CD4-positive, alpha-beta T cell treated with Interleukin-6 for 4 hours (primary cell): ENCODE data around the gene SLC7A1.
A peak's percentile ranks its signal among the peaks of the same experiment; 100 is the strongest.

ENCODE experiments used
- DNase-seq: peaks from one replicate; pipeline ENCODE4 v3.0.0-alpha.2; 2020; ENCODE audit warnings: mixed read lengths

The SLC7A1 gene

DNA sequence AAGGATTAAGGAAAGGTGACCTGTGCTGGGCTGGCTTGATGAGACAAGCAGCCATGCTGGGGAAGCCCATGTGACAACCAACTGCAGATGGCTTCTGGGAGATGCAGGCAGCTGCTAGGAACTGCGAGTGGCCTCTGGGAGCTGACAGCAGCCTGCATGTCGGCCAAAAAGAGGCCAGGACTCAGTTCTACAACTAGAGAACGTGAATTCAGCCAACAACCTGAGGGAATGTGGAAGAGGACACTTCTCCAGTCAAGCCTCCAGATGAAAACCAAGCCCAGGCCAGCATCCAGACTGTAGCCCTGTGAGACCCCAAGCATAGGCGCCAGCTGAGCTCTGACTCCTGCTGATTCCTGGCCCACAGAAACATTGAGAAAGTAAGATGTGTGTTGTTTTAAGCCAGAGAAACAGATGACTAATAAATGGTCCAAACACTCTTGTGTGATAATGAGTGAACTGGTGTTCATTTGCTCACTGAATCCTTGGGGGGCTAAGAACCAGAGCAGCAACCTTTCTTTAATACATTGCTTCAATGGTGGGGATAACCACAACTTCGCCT, 45.0 kb downstream of the SLC7A1 start:
- DNase-seq = no peak

DNA sequence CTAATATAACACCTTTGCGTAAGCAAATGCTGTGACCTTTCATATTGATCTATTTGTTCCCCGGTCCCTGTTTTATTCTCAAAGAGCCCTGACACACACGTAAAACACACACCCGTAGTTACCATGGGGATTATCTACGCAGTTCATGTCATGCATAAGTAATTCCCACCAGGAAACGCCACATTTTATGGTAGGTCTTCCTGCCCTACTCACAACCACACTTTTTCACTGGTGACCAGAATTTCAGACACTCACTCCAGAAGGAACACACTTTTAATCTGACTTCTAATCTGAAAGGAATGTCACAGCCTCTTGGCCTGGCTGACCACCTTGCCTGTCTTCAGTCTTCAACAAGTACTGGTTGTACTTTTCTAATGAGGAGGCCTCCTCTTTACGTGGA, 46.8 kb downstream of the SLC7A1 start:
- no peak for DNase-seq

DNA sequence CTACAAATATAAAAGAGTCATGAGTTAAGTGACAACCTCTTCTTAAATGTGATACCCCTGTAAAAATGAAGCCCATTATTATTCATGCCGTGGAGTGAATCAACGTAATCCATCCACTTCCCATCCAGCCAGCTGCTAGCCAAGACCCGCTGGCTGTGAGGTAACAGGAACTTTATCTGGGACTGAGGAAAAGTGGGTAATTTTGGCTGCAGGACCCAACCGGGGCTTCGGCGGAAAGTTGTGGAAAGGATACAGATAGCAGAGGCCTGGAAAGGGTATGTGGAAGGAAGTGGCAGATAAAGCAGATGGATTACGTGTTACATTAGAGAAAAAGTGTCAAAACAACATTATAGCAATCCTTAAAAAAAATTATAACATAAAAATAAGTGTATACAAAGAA, 48.3 kb downstream of the SLC7A1 start:
- DNase-seq = no peak

DNA sequence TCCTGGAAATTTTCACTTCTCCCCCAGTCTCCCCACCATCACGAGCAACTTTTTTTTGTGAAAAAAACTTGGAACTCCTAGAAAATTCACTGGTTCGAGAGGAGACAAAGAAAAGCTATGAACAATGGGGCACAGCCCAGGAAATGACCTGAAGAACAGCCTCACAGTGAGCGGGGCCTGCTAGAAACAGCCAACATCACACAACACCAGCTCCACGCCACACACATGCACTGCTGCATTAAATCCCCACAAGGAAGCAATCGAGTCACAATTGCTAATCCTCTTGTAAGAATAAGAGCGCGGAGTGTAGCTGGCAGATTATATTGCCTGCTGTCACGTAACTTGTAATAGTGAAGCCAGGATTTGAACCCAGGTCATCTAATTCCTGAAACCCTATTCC, 48.8 kb downstream of the SLC7A1 start:
- no peak for DNase-seq

DNA sequence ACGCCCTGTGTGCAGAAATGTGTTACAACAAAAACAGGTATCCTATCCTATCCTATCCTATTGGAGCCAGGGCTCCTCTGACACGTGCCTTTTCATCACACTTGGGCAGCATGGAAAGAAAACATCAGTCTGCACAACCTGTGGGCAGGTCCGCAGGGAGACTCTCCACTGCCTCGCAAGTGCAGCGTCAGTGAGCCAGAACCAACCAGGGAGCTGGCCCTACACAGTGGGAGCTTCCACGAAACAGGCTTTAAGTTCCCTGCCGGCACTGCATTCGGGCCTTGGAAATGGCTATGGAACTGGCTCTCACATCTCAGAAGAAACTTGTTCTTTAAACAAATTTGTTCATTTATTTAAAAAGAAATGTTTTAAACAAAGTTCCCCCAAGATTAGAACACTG, 49.5 kb downstream of the SLC7A1 start:
- DNase-seq = no peak

DNA sequence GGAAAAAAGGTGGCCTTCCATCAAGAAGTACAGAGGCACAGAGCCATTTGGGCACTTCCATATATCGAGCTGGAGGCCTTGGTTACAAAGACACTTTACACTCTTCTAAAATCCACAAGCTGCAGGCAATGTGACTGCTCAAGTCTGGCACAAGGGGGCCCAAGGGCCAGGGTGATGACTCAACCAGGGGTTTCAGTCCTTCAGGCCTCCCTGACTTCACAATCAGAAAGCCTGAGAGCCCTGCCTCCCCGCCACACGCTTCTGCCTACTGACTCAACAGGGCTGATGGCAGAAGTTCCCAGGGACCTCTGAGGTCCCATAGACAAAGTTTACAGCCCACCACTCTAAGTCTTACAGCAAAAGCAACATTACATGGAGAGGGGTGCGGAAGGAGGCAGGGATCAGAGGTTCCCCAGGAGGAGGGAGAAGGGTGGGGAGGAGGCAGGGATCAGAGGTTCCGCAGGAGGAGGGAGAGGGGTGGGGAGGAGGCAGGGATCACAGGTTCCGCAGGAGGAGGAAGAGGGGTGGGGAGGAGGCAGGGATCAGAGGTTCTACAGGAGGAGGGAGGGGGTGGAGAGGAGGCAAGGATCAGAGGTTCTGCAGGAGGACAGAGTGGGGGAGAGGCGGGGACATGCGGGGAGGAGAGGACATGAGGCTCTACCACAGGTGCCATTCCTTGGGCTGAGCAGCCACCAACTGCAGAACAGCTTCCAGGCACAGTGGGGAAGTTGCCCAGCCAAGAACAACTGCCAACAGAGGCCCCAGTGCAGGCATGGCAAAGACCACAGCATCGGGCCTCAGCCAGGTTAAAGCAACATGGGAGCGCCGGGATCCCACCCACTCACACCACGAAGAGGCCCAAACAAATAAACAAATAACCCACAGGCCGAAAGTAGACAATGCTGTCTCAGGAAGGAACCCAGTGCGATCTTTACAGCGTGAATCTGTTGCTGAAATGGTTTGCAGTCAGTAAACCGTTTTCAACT, 52.0 kb downstream of the SLC7A1 start:
- peak; percentile 23 for DNase-seq

DNA sequence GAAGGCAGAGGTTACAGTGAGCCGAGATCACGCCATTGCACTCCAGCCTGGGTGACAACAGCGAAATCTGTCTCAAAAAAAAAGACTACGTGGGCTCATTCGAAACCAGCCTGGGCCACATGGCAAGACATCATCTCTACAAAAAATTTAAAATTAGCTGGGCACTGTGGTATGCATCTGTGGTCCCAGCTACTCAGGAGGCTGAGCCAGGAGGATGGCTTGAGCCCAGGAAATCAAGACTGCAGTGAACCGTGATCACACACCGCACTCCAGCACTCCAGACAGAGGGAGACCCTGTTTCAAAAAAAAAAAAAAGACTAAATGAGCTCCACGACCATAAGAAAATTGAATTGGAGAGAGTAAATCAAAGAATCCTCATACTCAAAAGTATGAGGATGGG, 53.1 kb downstream of the SLC7A1 start:
- DNase-seq = no peak

DNA sequence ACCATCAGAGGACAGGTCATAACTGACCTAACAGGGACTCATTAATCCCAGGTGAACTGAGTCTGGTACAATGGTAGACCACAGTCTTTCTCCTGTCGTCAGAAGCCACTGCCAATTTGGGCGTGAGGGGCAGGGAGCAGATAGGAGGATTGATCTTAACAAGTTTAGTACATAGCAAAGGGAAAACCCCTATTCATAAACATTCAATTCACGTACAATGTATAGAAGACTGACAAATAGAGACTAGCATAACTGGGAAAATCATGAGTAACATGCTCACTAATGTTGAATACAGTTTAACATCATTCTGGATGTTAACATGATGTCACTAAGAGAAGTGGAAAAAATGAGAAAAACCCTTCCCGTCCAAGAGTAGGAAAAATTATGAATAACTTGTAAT, 54.1 kb downstream of the SLC7A1 start:
- no peak for DNase-seq

DNA sequence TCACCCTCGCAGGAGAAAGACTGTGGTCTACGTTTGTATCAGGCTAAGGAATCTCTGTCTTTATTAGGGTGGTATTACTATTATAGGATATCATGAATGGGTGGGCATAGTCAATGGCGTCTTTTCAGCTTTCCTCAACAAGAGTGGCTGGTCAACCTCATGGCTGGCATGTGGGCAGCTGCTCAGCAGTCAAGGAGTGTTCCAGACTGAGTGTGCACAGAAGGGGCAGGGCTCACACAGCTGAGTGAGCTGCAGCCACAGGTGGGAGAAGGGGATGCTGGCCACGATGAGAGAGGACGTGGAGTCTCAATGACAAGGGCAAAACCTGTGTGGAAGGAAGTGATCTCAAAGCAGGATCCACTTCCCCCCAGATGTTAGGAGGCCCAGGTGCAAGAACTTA, 54.7 kb downstream of the SLC7A1 start:
- no peak for DNase-seq

DNA sequence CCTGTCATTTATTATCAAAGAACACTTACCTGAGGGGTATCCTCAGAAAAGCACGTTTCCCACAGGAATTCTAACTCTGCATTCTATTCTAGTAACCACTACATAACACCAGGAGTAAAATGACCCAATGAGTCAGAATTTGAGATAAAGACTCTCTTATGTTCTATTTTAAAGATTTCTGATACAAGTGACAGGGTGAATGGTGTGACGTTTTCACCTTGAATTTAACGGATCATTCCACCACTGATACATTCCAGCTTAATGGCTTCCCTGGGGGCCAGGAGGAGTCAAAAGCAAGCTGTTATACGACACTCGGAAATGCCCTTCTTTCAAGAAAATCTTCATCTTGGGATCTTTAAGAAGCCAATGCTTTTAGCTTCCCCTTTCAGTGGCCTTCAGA, 55.2 kb downstream of the SLC7A1 start:
- DNase-seq = no peak

DNA sequence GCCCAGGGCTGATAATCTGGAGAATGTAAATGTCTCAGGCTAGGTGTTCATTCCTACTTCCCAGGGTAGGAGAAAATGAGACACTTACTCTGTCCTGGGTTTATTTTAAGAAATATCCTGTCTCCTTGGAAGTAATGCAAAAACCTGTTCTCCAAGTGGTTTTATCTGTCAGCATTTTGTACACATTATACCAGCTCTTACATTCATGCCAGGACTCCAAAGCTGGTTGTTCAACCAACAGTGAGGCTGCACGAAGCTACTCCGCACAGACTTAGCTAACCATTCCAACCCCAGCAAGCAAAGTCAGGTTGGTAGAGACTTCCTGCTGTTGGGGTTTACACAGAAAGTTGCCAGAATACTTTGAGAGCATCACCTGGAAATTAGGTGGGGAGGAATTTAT, 55.6 kb downstream of the SLC7A1 start:
- DNase-seq = no peak

DNA sequence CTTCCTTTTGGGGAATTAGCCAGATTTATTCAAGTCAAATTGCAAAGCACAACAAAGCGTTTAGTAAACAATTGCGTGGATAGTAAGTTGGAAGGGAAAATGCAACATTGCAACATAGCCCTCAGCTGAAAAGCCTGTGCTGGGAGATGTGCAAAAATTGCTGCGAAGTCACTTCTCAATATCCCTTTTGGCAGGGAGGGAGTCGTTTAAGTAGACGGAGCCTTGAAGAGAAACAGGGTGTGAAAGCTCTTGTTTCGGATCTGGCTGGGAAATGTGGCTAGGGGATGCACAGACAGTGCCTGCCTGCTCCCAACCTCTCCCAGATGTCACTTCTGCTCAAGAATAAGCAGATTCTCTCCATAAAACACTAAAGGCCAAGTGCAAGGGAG, 56.8 kb downstream of the SLC7A1 start:
- no peak for DNase-seq

DNA sequence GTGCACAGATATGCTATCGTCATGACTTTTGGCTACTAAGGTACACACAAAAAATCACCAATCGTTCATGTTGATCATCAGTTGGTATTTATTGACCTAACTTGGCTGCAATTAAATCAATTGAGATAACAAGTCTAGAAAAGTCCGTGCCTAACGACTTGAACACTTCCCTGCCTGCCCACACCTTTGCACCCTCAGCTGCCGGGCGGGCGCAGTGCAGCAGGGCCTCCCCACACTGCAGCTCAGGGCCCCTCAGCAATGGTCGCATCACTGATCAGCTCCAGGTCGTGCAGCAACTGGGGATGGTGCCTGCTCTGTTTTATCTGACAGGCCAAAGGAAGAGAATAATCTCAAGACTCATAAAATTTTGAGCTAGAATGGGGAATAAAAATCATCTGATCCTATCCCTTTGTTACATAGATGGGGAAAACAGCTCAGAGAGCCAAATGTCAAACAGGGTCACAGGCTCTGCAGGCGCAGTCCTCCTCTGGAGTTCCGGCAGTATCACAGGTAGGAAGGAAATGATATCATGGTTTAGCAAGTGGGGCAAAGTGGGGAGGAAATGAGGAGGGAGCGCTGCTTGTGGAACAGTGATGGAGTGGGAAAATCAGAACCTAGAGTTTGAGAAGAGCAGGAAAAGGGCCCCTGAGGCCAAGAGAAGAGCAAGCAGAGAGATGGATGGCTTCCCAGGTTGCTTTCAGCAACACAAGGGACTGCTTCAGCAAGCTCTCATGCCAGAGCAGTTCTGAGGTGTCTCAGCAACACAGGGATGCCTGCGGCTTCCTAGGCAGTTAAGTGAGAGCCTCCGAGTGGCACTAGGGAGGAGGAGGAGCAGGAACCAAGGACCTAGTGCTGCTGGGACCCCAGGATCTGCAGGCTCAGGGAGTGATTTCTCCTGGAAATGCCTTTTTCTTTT, 57.5 kb downstream of the SLC7A1 start:
- DNase-seq = no peak

DNA sequence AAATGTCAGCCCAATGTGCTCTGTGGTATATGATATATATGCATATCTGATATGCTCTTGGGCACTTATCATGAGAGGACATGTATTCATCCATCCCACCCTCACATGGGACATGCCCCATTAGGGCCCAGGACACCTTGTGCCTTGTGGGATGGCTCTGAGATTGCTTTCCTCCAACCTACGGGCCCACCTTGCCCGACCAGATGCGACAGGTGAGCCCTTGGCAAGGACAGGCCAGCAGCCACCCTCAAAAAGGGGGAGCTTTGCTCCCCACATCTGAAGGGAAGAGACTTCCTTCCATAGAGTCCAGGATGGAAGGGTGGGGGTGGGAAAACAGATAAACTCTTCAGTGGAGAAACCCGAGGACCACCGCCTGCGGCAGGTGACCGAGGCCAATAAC, 58.6 kb downstream of the SLC7A1 start:
- no peak for DNase-seq

DNA sequence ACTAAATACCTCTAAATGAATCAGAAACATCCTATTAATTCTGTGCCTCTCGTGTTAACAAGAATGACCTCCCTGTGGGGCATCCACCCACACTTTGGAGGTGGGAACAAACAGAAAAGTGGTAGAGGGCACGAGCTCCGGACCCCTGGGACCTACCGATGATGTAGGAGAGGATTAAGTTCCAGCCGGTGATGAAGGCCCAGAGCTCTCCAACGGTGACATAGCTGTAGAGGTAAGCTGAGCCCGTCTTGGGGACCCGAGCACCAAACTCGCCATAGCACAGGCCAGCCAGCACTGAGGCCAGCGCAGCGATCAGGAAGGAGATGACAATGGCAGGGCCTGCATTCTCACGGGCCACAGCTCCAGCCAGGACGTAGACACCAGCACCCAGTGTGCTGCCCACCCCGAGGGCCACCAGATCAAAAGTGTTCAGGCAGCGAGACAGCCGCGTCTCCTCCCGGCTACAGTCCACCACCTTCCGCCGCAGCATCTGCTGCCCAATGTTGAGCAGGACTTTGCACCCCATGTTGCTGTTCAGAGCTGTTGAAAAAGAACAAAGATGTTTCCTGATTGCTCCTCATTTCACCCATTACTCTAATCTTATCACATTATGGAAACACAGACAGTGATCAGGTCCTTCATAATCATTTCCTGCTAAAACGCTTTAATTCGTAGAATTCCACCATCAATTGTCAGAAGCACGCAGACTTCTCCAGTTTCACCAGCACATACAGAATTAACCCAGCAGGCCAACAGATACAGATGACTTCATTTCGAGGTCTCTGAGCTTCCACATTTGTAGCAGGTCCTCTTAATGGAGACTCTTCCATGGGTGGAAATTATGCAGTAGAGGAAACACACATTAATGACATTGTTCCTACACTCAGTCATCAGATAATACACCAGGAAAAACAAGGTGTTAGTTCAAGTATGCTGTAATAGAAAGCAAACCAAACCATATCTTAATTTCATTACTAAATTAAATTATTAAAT, 59.5 kb downstream of the SLC7A1 start:
- no peak for DNase-seq

DNA sequence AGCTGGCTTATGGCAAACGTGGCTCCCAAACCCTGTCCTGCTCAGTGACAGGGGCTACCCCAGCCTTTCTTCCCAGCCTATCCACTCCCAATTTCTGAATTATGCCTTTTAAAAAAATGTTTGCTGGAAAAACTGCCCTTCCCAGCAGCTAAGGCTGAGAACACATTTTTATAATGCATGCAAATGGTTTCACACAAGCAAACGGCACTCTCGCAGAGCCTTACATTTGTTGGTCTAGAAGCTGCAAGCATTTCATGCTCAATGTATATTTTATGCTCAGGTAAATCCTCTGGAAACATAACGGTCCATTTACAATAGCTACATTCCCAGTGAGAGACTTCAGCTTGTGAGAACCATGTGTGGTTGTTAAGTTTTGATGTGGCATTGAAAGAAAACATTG, 61.4 kb downstream of the SLC7A1 start:
- no peak for DNase-seq

DNA sequence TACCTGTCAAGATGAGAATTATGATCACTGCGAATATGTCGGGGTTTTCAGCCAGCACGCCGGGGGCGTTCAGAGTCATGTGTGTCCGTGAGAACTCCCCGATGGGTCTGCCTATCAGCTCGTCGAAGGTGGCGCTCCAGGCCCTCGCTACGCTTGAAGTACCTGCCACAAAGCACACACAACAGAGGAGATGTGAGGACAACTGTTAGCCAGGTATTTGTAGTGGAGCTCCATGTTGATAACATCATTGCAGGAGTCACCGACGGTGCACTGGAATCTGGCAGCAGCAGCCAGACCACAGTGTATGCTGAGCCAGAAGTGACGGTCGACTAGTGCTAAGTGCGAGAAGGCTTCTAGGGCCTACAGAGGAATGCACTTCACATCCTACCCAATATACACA, 62.7 kb downstream of the SLC7A1 start:
- no peak for DNase-seq

DNA sequence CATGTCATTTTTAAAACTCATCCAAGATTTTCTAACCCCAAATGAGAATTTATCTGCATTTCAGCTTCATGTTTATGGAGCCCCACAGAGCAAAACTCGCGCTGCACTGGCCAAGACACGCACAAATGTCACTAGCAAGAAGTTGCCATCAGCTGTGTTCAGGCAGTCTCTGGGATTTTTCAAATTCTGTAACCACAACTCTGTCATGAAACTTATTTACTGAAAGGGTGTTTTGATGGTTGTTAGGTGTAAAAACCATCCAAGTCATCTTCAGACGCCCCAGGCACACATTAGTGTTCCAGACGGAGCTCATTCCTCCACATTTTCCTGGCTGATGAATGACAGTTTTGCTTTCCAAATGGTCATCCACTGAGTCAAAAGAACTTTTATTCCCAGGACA, 63.4 kb downstream of the SLC7A1 start:
- DNase-seq = no peak

DNA sequence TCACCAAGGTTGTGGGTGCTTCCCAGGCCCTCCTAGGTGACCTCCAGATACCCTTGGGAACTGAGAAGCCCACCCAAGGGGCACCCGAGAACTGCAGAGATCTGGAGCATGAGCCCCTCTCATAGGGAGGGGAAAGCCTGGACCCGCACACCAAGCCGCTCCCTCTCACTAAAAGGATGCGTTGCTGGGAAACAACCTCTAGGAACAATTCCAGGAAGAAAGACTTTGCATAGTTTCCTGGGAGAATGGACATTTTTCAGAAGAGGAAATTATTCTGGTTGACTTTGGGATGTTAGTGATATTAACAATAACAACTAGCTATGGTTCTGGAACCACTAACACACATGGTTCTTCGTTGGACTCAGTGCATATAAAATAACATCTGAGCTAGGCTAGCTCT, 64.6 kb downstream of the SLC7A1 start:
- DNase-seq = no peak

DNA sequence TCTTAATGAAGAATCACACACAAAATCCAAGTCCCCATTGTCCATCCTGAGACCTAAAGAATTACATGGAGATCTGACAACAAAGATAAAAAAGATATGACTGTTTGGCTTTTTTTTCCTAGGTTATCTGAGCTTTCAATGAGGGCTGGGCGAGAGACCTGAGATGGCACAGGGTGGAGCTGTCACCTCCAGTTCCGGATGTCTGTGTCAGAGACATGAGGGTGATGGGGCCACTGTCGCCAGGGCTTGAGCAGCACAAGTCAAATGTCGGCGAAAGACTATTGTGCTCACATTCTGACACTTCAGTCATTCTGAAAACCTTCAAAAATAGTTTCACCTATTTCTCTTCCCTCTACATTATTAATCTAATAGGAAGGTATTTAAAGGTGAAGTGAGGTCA, 65.7 kb downstream of the SLC7A1 start:
- DNase-seq = no peak

DNA sequence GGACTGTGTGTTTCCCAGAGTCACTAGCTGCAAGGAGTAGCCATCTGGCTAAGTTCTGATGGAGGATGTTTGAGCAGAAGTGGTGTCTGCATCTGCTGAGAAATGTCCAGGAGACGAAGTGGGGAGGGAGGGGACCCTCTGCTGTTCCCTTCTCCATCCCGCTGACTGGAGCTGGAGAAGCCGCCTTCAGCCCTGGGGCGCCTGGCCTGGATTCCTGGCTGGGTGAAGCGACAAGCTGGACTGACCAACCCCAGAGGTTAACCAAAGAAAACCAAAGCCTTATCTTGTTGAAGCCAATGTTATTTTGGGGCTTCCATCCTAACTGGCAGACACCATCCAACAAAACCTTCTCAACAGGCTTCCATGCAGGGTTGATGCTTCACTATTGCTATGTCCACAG, 67.6 kb downstream of the SLC7A1 start:
- no peak for DNase-seq

DNA sequence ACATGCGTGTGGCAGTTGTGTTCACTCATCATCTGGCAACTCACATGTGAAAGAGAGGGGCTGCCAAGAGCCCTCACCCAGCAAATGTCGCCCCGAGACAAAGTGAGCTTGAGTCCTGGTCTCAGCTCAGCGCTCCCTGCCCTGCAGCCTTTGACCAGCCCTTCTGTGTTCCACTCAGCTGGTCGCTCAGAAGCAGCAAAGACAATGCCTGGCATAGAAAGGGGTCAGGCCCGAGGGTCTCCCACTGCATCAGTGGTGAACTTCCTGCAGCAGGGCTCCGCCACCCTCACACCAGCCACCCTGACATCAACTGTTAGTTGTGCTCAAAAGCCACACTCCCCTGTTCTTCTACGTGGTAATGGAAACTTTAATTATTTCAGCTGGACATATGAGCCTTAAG, 68.0 kb downstream of the SLC7A1 start:
- no peak for DNase-seq
